Peyer's patch (tissue), 4 donors: ENCODE data around the gene NUMBL. TPM values are rescaled to one million over a fixed set of nuclear protein-coding genes. Genes with fewer than 3 reads are reported as not detected.

Source experiments
- DNase-seq, 3 donors: peaks; one replicate each; pipeline ENCODE4 v3.0.0-alpha.2; 2017 to 2019
- H3K27ac ChIP-seq, 4 donors: fragments of 200-600 bp; sonication (generic); one replicate each; pipeline ENCODE4 v1.5.1; 2016 to 2019
- H3K27me3 ChIP-seq, 2 donors: fragments of 200-600 bp; sonication (generic); one replicate each; pipeline ENCODE4 v1.5.1; 2019
- H3K36me3 ChIP-seq, 3 donors: fragments of 200-600 bp; sonication (generic); one replicate each; pipeline ENCODE4 v1.5.1; 2016 to 2019
- H3K4me1 ChIP-seq, 4 donors: fragments of 200-600 bp; sonication (generic); one replicate each; pipeline ENCODE4 v1.5.1; 2016 to 2019
- H3K4me3 ChIP-seq, 4 donors: fragments of 200-600 bp; sonication (generic); 1 replicate in 3 of 4; 2 replicates in 1 of 4; pipeline ENCODE4 v1.5.1; 2016 to 2019; ENCODE audit warnings: mild to moderate bottlenecking in 1 of 4
- H3K9me3 ChIP-seq, 4 donors: fragments of 200-600 bp; sonication (generic); one replicate each; pipeline ENCODE4 v1.5.1; 2016 to 2019; ENCODE audit warnings: mild to moderate bottlenecking in 1 of 4
- CTCF ChIP-seq, 6 experiments: fragments of 450-650 bp in 4 of 6; fragments of 200-600 bp in 2 of 6; sonication (generic) in 1 of 6; IDR thresholded peaks; one replicate each; pipeline ENCODE4 v1.5.1; 2017 to 2019; ENCODE audit warnings: antibody characterized with exemption in 6 of 6, mild to moderate bottlenecking in 3 of 6, moderate library complexity in 1 of 6
- POLR2A ChIP-seq, 2 donors: fragments of 450-650 bp; IDR thresholded peaks; one replicate each; pipeline ENCODE4 v1.5.1; 2017; ENCODE audit warnings: antibody characterized with exemption in 2 of 2, mild to moderate bottlenecking in 2 of 2, moderate library complexity in 2 of 2
- total RNA-seq, 4 donors: library from RNA; depleted of rRNA; stranded (reverse); fragments of >200 nt; gene quantifications; one replicate each; pipeline ENCODE4 v1.1.0, GENCODE V29; 2016

Gene NUMBL
- total RNA-seq, 4 donors from 2014 or later = 10.9 to 151 (median 27.9) TPM

GRCh38 chr19:40638327-40638726 lies 52.1 kb downstream of the NUMBL start:
- TF ChIP-seq CTCF (IDR thresholded peaks at IDR 0.05) (no peak), POLR2A (IDR thresholded peaks at IDR 0.05) (no peak)
- no peak for DNase-seq
- Histone ChIP-seq H3K4me3 (no peak overlapping the region), H3K36me3 (no peaks in the 10 kb centered on the region), H3K9me3 (no peaks in the 10 kb centered on the region), H3K27me3 (no peaks in the 10 kb centered on the region), H3K4me1 (peaks cover 0 to 3% (median 0%) of the 10 kb centered on the region in 4 donors), H3K27ac (no peak overlapping the region)

- Histone ChIP-seq H3K27ac (no peak overlapping the region), H3K9me3 (no peaks in the 10 kb centered on the region), H3K4me1 (no peaks in the 10 kb centered on the region), H3K27me3 (no peaks in the 10 kb centered on the region), H3K36me3 (peaks cover 0 to 20% (median 0%) of the 10 kb centered on the region in 3 donors), H3K4me3 (no peak overlapping the region)
- TF ChIP-seq CTCF (IDR thresholded peaks at IDR 0.05) (no peak), POLR2A (IDR thresholded peaks at IDR 0.05) (no peak)
- no peak for DNase-seq
Observed at GRCh38 chr19:40633207-40633606, 57.2 kb downstream of the NUMBL start.

GRCh38 chr19:40632311-40633036 lies 58.0 kb downstream of the NUMBL start:
- no peak for DNase-seq
- Histone ChIP-seq H3K36me3 (peaks cover 0 to 27% (median 0%) of the 10 kb centered on the region in 3 donors), H3K4me3 (no peak overlapping the region), H3K27me3 (no peaks in the 10 kb centered on the region), H3K4me1 (no peaks in the 10 kb centered on the region), H3K27ac (no peak overlapping the region), H3K9me3 (no peaks in the 10 kb centered on the region)
- TF ChIP-seq CTCF (IDR thresholded peaks at IDR 0.05) = no peak
- no peak for TF ChIP-seq POLR2A (IDR thresholded peaks at IDR 0.05)

- Histone ChIP-seq H3K9me3 (no peaks in the 10 kb centered on the region), H3K27me3 (no peaks in the 10 kb centered on the region), H3K27ac (no peak overlapping the region), H3K4me1 (no peaks in the 10 kb centered on the region), H3K4me3 (no peak overlapping the region), H3K36me3 (peaks cover 0 to 45% (median 0%) of the 10 kb centered on the region in 3 donors)
- TF ChIP-seq CTCF (IDR thresholded peaks at IDR 0.05) (no peak), POLR2A (IDR thresholded peaks at IDR 0.05) (no peak)
- DNase-seq = no peak
Observed at GRCh38 chr19:40630571-40631160, 59.8 kb downstream of the NUMBL start.

- peaks cover 0 to 56% (median 0%) of the 10 kb centered on the region in 3 donors for H3K36me3 ChIP-seq
- no peaks in the 10 kb centered on the region for H3K4me1 ChIP-seq
- H3K27me3 ChIP-seq = no peaks in the 10 kb centered on the region
- DNase-seq = no peak
- no peak overlapping the region for H3K4me3 ChIP-seq
- TF ChIP-seq POLR2A (IDR thresholded peaks at IDR 0.05) (no peak), CTCF (IDR thresholded peaks at IDR 0.05) (no peak)
- no peak overlapping the region for H3K27ac ChIP-seq
- H3K9me3 ChIP-seq = no peaks in the 10 kb centered on the region
Observed at GRCh38 chr19:40629346-40629745, 61.1 kb downstream of the NUMBL start.
